Effector CD4-positive, alpha-beta T cell (primary cell): Measurements from ENCODE around the gene AASS.

ENCODE experiments used
- DNase-seq: peaks from one replicate; pipeline ENCODE4 v3.0.0-alpha.2; 2020

AASS gene

GRCh38 chr7:122035876-122036275 lies 108.2 kb downstream of the AASS start:
- DNase-seq = no peak

GRCh38 chr7:122033641-122034040 lies 110.4 kb downstream of the AASS start:
- no peak for DNase-seq

GRCh38 chr7:122027058-122027457 lies 117.0 kb downstream of the AASS start:
- DNase-seq = no peak
